ENCODE data around the gene SH3BP4.

DNA sequence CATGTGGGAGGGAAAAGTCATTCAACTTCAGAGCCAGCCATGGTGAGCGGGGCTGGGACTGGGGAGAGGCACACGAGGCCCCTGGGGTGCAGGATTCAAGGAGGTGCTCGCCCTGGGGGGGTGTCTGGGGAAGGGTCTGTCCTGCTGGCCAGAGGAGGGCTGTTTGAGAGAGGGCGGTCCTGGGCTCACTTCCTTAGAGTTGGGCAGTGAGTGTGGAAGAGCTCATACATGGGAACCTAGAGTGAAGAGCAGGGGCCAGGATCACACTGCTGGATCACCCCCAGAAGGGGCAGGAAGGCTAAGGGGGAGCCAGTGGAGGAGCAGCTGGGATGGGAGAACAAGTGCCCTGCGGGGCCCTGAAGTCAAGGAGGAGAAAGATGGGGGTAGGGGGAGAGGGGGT is 6.5 kb downstream of the SH3BP4 start:
- TF ChIP-seq RARB (CRISPR knock-in tag; IDR thresholded peaks at IDR 0.05) = no peak
- no peak for TF ChIP-seq POLR2A (IDR thresholded peaks at IDR 0.05; ENCODE audit: low read length)

All from A549 (cell line).